GM21515 (cell line): Measurements from ENCODE around the gene CDK16.

Source experiments
- ATAC-seq: cut with Tn5 transposase; IDR thresholded peaks from one replicate; pipeline ENCODE4 v1.9.1; 2021; ENCODE audit not compliant: unreplicated experiment

CDK16 gene

DNA sequence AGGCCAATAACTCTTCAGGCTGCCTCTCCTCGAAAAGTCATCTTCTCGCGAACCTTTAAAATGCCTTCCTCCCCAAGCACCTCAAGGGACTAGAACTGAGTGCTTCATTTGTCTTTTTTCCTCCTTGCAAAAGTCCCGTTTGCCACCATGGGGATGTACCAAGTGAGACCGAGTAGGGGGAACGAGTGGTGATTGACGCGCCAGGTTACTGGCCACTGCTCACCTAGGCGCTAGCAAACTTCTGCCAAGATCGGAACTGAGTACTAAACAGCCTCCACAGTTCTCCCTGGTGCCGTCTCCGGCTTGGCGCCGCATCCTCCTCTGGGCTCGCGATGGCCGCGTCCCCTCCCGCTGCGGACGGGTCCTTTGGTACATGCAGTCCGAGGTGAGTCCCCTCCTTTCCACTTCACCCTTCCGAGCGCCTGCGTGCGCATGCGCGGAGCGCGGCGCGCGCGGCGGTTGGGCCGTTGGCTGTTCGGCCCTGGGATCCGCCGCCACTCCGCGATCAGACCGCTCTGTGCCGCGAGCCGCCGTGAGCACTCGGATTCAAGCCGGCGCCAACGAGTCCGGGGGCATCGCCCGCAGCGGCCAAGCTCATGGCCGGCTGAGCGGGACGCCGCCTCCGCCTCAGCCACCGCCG, at the start of gene CDK16:
CDK16 (plus strand) TSS at position 402 of the 640 bp plus-strand sequence. CDS start 4,877 bp downstream, outside the sequence.
- ATAC-seq = peak; percentile 34

DNA sequence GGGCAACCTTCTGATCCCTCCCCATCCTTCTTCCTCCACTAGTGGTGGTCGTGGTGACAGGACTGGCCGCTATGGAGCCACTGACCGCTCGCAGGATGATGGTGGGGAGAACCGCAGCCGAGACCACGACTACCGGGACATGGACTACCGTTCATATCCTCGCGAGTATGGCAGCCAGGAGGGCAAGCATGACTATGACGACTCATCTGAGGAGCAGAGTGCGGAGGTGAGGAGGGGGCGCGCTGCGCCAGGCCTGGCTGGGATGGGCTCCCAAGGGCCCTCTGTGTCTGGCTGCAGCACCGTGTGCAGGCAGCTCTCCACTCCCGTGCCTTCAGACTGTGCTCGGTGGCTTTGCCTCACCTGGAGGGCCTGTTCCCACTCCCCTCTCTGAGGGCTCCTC, 49.2 kb upstream of the CDK16 start:
- ATAC-seq = no peak

DNA sequence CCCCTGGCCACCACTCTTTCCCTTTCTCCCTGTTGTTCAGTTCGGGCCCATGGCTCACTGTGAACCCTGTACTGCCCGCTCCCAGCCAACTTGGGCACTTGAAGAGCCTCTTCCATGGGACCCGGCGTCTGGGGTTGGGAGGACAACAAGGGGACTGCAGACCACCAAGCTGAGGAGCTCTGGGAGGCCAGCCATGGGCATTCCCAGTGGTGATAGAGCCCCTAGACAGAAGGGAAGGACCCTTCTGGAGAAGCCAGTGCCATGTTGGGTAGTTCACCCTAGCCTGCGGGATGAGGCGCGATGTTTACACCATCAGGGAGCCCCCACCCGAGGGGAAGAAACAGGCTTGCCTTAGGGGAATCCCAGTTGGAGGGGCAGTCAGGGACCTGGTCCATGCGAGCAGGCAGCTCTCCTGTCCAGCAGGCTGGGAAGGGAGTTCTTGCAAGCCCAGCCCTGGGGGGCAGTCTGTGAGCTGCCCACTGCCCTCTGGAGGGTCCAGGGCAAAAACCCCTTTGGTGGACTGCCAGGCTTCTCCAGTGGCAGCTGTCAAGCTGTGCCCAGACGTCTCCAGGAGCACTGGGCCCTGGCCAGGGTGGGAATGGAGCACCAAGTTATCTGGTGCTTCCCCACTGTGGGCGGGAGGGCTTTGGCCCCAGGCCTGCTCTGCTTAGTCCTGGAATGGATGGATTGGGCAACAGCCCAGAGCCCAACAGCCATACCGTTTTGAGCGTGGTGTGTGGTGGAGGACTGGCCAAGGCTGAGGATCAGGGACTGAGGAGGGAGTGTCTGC, 48.6 kb upstream of the CDK16 start:
- ATAC-seq = no peak

DNA sequence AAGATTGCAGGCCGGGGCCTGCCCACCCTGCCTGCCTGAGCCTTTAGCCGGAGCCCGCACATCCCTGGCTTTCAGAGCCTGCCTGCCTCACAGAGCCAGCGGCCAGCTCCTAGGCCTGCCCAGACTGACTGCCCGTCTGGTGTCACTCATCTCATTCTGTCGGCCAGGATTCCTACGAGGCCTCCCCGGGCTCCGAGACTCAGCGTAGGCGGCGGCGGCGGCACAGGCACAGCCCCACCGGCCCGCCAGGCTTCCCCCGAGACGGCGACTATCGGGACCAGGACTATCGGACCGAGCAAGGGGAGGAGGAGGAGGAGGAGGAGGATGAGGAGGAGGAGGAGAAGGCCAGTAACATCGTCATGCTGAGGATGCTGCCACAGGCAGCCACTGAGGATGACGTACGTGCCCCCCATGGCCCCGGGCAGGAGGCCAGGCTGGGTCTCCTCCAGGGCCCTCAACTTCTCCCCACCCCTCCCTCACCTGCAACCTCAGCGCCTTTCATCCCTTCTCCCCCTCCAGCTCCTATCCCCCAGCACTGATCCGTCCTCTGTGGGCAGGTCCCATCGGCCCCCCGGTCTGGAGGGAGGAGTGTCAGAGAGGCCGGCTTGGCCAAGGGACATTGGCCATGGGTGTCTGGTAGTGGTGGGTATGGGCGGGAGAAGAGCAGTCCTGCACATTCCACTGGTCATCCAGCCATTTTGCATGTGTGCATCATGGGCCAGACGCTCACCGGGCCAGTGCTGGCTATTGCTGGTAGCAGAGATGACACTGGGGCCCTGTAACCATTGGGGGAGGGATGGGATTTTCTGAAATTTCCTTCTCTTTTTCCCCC, 47.4 kb upstream of the CDK16 start:
- ATAC-seq = no peak

DNA sequence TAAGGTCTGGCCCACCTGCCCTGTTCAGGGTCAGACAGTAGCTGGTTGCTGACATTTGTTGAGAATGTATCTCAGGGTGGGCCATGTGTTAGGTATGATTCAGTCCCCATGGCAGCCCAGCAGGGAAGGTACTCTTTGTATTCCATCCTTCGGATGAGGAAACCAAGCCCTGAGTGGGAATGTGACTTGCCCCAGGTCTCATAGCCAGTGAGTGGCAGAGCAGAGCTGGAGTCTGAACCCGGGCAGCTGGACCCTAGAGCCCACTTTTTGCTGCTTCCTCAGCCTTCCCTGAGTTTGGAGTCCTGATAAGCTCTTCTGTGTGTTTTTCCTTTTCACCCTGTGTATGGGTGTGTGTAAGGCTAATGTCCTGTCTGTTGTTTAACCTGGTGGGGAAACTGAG, 46.5 kb upstream of the CDK16 start:
- ATAC-seq = no peak

DNA sequence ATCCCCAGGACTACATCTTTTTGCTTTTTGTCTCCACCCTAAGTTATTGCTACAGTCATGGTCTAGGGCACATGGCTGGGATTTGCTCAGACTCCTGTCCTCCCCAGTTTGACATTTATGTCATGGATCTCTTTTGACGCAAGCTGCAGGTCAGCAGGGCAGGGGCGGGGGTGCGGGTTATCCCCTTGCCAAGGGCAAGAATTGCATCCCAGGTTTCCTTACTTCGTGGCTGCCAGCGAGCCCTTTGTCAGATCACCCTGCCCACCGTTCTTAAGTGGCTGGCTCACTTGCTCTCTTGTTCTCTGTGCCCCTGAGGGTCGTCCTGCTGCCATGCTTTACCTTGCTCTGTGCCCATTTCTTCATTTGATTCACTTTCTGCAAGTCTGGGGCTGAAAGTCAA, 45.9 kb upstream of the CDK16 start:
- ATAC-seq = no peak

DNA sequence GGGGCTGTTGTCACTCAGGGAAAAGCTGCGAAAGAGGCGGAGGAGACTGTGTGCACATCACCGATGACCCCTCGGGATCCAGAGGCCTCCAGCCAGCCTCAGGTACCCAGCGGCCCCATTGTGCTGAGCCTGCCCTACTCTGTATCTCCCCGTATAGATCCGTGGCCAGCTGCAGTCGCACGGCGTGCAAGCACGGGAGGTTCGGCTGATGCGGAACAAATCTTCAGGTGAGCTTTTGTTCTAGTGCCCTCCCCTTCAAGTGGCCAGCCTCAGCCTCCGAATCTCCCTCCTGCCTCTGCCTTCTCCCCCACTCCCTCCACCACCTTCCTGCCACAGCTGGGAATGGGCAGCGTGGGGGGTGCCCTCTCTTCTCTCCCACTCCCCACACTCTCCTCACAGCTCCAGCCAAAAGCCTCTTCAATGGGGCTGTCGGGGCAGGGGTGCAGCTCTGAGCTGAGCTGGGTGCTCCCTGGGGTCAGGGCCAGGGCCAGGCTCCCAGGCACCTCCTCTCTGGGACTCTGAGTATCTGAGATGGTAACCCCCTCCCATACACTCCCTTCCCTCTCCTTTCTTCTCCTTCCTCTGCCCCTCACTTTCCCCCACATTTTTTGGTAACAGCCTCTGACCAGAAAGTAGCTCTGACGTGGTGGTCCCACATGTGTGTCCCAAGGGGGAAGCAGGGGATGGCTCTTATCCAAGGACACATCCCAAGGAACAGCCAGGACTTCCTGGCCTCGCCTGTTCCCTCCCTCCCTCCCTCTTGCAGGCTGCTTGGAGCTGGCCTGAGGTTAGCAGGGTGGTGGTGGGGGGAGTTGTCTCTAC, 45.3 kb upstream of the CDK16 start:
- no peak for ATAC-seq

DNA sequence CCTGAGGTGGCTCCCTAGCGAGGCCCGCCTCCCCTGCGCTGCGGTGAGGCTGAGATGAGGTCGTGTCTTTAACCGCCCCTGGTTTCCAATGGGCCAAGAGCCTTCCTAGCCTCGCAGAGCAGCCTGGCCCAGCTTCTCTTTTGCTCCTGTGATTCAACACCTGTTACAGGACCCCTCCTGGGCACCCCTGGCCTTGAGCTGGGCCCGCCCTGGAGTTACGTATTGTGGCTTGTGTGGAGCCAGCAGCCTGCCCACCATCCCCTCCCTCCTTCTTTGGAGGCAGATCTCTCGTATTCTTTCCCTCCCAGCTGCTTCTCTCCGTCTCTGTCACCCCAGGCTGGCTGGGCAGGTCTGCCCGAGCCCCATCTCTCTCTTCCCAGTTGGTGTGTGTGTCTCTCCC, 44.1 kb upstream of the CDK16 start:
- no peak for ATAC-seq

DNA sequence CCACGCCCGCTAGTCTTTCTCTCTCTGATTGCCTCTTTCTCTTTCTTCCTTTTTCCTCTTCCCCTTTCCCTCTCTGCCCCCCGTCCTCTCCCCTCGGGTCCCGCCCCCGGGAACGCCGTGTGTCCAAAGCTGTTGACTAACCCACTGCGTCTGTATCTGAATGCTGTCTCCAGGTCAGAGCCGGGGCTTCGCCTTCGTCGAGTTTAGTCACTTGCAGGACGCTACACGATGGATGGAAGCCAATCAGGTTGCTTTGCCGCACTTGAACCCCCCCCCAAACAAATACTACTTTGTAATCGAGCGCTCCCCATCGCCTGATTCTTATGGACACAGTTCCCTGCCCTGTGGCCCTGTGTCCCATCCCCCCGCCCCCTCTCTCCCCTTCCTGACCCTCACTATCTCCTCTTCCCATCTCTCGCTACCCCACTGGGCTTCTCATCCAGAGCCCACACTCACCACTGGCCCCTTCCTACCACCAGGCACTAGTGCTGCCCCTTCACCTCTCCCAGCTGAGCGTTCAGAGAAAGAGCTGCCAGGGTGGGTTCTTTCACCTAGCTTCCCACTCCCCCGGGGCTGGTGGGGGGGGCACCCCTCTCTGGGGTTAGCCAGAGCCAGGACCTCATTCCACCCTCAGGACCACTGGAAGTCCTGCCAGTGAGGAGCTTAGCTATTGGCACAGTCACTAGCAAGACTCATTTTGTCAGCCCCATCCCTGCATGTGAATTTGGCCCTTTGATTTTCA, 43.5 kb upstream of the CDK16 start:
- ATAC-seq = no peak

DNA sequence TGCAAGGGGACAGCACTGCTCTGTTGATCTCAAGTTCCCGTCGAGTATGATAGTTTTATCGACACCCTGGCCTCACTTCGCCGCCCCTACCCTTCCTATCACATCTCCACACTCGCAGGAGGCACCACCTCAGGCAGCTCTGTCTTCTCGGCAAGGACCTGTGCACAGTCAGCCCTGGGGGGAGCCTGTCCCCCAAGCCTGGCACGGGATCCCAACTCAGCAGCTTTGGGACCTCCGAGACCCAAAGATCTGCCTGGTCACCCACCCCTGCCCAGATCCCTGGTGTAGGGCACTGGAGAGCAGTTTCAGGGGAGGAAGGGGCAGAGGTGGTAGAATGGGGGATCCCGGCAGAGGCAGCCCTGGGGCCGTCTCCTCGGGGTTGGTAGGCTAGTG, 42.9 kb upstream of the CDK16 start:
- no peak for ATAC-seq

DNA sequence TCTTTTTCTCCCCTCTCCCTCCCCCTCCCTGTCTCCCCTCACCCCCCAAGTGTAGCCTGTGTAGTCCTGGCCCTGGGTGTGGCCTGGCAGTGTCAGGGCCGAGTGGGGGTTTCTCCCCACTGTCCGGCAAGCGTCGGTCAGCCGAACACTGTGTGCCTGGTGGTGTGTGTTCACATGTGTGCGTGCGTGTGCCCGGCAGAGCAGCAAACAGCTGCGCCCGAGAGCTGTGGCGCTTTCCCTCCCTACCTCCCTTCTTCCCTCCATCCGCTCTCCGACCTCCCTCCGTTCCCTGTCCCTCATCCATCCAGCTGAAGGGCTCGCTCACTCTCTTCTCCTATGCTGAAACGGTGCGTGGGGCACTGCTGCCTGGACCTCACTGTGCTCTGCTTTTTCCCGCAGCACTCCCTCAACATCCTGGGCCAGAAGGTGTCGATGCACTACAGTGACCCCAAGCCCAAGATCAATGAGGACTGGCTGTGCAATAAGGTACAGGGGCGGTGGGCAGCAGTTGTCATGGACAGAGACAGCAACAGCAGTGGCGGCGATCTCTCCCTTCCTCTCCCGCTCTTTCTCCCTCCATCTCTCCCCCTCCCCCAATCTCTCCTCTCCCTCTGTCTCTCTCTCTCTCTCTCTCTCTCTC, 42.3 kb upstream of the CDK16 start:
- ATAC-seq = no peak

DNA sequence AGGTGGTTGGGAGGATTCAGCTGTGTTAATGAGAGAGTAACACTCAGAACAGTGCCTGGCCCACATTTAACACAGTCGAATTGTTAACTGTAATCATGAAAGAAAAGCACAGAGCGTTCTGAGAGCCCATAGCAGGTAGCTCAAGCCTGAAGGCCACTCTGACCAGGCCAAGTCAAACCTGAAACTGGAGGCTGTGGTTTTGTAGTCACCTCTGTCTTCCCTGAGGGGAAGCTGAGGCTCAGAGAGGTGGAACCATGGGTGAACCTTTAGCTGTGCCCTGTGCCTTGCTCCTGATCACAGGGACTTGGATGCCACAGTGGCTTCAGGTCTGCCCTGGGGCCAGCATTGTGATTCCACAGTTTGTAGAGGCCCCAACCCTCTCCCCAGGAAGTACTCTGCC, 41.4 kb upstream of the CDK16 start:
- ATAC-seq = no peak

DNA sequence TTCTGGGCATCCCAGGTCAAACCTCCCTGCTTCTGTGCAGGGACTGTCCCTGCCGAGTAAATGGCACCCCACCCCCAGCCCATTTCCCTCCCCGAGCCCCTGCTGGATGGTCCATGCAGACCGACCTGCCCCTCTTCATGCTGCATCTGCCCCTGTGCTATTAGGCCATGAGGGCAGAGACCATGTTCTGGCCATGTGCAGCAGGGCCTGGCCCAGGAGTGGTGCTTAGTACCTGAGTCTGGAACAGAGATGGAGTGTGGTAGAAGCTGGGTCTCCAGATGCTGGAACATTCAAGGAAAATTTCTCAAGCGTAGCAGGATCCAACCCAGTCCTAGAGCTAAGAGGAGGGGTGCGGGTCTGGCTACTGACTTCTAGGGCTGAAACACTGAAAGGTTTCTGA, 40.1 kb upstream of the CDK16 start:
- ATAC-seq = no peak

DNA sequence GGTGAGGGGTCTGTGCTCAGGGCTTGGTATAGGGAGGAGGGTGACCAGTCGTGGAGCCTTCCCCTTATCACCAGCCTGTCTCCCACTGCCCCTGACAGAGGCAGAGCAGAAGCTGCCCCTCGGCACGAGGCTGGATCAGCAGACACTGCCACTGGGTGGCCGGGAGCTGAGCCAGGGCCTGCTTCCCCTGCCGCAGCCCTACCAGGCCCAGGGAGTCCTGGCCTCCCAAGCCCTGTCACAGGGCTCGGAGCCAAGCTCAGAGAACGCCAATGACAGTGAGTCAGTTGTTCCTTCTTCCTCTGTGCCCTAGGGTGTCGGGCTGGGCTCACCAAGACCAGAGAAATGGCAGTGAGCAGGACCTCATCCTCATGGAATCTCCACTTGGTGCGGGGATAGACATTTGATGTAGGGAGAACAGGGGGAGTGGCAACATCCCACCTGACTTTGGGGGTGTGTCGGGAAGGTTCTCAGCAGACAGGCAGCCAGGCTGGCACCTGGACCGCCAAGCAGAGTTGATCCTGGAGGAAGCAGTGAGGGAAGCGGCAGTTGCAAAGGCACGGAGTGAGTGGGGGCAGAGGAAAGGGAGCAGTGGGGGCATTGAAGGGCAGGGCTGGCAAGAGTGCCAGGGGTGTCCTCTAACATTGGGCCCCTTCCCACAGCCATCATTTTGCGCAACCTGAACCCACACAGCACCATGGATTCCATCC, 39.1 kb upstream of the CDK16 start:
- no peak for ATAC-seq

DNA sequence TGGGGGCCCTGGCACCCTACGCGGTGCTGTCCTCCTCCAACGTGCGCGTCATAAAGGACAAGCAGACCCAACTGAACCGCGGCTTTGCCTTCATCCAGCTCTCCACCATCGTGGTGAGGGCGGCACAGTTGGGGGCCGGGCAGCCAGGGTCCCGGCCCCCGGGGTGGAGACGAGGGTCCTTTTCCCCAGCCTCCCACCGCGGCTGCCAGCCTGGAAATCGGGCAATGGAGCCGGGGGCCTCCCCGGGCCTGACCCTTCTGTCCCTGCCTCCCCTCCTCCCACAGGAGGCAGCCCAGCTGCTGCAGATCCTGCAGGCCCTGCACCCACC, 38.6 kb upstream of the CDK16 start:
- no peak for ATAC-seq

DNA sequence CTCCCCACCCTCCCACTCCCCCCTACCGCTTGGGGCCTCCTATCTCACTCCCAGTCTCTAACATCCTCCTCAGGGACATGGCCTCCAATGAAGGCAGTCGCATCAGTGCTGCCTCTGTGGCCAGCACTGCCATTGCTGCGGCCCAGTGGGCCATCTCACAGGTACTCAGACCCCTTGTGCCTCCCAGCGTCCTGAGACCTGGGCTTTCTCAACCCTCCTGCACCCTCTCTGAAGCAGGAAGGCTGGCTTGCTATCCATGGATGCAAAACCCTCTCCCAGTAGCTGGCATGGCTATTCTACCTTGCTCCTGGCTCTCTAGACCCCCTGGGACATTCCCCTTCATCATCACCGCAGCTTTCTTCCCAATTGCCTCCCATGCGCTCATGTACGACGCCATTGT, 38.1 kb upstream of the CDK16 start:
- ATAC-seq = no peak

DNA sequence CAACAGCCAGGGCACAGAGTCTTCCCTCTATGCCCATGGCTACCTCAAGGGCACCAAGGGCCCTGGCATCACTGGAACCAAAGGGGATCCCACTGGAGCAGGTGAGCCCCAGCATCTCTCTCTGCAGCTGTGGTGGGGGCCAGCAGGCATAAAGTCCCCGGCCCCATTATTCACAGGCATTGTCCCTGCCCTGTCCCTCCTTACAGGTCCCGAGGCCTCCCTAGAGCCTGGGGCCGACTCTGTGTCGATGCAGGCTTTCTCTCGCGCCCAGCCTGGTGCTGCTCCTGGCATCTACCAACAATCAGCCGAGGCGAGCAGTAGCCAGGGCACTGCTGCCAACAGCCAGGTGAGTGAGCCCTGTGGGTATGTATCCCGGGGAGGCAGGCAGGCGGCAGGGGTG, 37.2 kb upstream of the CDK16 start:
- ATAC-seq = no peak

DNA sequence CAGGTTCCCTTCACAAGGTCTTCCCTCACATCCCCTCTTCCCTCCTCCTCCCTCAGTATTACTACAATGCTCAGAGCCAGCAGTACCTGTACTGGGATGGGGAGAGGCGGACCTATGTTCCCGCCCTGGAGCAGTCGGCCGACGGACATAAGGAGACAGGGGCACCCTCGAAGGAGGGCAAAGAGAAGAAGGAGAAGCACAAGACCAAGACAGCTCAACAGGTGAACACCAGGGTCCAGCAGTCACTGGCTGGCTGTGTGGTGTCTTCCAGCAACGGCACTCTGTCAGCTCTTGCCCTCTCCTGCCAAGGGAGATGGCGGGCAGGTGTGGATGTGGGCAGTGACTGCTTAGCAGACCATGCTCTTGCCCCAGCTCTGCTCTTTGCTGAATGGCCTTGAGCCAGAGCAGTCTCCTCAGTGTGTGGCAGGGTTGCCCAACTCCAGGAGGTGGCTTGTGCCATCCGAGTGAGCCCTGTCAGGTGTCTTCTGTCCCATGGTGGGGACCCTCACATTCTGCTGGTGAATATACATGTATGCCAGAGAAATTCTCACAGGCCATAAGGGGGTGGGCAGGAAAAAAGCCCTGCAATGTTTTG, 36.3 kb upstream of the CDK16 start:
- ATAC-seq = no peak

DNA sequence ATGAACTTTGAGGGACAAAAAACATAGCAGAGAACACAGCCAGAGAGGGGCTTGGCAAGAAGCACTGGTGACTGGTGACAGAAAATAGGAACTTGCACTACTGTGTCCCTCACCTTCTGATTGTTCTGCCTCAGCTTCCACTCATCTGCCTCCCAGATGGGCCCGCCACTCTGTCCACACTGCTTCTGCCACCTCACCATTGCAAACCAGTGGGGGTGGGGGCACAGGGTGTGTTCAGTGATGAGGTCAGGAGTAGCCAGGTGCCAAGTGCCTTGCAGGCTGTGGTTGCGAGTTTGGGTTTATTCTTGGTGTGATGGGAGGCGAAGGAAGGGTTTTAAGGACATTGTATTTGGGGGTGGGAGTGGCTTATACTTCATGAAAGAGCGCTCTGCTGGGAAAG, 34.0 kb upstream of the CDK16 start:
- ATAC-seq = no peak
